HFF-Myc (cell line): ENCODE measurements around the gene FPR1.

Source experiments
- DNase-seq: peaks from one replicate; pipeline ENCODE4 v3.0.0-alpha.2; 2011; ENCODE audit warnings: low read depth; ENCODE audit errors: extremely low read depth
- H3K4me3 ChIP-seq: replicated peaks from 2 replicates; pipeline ENCODE4 v1.5.1; 2011; ENCODE audit warnings: low read depth, mild to moderate bottlenecking, control low read depth, low read length
- TF ChIP-seq, protein P1 (sequence below): IDR thresholded peaks from 2 replicates; pipeline ENCODE4 v1.5.1; 2012; ENCODE audit warnings: mild to moderate bottlenecking, low read depth, low read length, control low read depth; ENCODE audit errors: missing control alignments

Gene FPR1, protein sequence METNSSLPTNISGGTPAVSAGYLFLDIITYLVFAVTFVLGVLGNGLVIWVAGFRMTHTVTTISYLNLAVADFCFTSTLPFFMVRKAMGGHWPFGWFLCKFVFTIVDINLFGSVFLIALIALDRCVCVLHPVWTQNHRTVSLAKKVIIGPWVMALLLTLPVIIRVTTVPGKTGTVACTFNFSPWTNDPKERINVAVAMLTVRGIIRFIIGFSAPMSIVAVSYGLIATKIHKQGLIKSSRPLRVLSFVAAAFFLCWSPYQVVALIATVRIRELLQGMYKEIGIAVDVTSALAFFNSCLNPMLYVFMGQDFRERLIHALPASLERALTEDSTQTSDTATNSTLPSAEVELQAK

DNA sequence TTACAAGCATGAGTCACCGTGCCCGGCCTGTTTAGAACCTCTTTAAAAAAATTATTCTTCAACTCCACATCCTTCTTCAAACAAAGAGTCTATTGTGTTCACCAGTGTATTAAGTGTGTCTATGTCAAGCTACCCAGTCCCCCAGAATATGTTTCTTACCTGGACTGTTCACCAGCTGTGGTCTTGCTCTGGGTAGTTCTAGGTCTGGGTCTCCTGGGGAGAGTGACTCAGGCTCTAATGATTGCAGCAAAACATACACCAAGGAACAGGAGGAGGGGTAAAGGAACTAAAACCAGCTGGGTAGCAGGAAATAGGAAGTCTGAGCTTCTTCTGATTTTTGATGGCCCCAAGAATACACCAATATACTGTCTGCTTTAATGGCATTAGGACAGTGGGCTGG lies at the start of gene FPR1:
TSS of gene FPR1 (minus strand) at position 224 of the 400 bp plus-strand sequence. CDS start 4,884 bp downstream, outside the sequence.
- no peak for DNase-seq
- no peak within 1 kb of the TSS for H3K4me3 ChIP-seq
- TF ChIP-seq, protein P1, sequence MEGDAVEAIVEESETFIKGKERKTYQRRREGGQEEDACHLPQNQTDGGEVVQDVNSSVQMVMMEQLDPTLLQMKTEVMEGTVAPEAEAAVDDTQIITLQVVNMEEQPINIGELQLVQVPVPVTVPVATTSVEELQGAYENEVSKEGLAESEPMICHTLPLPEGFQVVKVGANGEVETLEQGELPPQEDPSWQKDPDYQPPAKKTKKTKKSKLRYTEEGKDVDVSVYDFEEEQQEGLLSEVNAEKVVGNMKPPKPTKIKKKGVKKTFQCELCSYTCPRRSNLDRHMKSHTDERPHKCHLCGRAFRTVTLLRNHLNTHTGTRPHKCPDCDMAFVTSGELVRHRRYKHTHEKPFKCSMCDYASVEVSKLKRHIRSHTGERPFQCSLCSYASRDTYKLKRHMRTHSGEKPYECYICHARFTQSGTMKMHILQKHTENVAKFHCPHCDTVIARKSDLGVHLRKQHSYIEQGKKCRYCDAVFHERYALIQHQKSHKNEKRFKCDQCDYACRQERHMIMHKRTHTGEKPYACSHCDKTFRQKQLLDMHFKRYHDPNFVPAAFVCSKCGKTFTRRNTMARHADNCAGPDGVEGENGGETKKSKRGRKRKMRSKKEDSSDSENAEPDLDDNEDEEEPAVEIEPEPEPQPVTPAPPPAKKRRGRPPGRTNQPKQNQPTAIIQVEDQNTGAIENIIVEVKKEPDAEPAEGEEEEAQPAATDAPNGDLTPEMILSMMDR: no peak

DNA sequence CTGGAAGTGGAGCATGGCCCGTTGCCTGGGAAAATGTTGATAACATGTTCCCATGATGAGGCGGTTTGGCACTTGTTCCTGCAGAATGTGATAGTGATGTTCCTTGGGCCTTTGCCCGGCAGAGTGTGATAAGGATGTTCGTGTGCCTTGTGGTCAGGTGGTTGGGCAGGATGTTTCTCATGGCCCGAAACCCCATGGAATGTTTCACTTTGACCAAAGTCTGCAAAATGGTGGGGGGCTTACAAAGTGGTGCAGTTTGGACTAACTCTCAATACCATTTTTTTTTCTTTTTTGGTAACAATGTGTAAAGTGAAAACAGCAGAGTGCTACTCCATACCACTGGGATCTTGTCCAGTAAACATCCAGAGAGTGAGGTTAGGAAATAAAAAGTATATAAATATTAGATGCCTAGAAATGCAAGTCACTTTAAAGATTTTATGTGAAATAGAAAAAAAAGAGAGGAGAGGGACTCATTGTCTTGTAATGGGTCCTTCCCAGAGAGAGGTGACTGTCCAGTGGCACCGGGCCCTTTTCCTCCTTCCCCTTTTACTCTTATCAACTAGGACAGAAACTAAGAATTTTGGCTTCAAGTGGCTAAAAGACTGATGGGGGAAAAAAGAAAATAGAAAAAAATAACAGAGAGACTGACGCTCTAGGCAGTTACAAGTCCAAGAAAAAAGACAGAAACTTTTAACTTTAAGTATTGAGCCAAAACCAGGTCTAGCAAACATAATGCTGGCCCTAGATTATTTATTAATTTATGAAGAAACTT lies 49.0 kb upstream of the FPR1 start:
- H3K4me3 ChIP-seq: no peak overlapping the region
- TF ChIP-seq, protein P1: no peak
- no peak for DNase-seq

DNA sequence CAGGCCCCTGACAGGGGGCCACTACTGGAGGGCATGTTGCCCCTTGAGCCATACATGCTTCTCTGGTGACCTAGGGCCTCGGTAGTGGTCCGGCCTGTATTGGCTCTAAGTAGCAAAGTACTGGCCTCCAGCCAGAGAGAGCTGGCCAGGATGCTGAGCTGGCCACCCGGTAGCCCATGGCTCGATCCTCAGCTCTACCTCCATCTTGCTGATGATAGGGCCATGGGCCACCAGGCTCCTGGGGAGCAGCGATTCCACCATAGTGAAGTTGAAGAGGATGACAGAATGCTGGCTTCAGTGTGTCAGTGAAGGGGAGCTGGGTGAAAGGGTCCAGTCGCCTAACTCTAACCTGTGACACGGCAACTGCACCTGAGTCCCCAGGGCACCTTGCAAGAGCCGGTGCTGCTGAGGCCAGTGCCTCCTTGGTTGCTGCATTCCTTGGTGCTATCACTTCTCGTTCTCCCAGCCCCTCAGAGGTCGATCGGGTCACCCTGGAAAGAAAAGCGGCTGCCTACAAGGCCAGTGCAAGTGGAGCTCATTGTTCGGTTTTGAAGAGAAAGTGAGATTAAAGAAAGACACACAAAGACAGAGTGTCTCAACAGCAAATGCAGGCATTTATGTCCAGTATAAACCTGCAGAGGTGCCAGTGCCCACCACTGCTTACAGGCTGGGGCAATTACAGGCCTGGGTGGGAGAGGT lies 48.2 kb upstream of the FPR1 start:
- TF ChIP-seq, protein P1: no peak
- H3K4me3 ChIP-seq: no peak overlapping the region

DNA sequence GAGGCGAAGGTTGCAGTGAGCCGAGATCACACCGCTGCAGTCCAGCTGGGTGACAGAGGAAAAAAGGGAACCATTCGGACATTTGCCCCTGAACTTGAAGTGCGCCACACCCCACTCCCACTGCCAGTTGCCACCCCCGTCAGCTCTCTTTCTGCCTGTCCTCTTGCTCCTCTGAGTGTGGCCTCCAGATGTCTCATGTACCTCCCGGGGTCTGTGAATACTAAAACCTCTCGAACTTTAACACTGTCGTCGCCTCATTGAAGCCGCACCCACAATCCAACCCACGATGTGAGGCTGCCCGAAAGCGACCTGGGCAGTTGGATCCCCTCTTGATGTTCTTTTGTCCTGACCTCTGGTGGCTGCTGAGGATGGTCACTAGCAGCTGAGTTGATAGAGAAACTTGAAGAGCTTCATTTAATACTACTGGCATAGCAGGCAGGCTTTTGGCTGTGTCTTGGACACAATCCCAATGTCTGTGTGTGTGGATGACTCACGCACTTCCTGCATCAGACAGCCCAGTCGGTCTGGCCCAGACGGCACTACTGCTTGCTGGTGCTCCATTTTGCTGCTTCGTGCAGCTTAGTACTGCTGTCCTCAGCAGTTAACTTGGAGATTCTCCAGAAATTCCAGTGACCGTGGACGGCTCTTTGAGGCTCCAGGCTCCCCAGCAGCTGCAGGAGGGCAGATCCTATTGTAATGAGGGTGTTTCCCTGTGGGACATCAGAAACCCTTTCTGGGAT lies 47.5 kb upstream of the FPR1 start:
- H3K4me3 ChIP-seq: no peak overlapping the region
- DNase-seq: peak; percentile 90
- TF ChIP-seq, protein P1: no peak

More for the DNA sequence above, 48.2 kb upstream of the FPR1 start:
- no peak for DNase-seq

DNA sequence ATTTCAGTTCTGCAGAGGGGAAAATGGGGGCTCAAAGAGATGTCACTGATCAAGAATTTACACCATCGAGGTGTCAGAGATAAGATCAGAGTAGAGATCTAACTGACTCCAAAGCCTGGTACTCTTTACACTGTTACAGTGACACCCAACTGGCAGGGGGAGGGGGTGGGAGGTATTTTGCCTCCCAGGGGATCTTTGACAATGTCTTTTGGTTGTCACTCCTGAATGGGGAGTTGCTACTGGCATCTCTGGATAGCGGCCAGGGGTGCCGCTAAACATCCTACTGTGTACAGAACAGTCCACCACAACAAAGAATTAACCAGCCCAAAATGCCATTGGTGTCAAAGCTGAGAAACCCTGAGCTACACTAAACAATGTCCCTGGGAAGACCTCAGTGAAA lies 46.4 kb upstream of the FPR1 start:
- TF ChIP-seq, protein P1: no peak
- no peak overlapping the region for H3K4me3 ChIP-seq
- DNase-seq: no peak

DNA sequence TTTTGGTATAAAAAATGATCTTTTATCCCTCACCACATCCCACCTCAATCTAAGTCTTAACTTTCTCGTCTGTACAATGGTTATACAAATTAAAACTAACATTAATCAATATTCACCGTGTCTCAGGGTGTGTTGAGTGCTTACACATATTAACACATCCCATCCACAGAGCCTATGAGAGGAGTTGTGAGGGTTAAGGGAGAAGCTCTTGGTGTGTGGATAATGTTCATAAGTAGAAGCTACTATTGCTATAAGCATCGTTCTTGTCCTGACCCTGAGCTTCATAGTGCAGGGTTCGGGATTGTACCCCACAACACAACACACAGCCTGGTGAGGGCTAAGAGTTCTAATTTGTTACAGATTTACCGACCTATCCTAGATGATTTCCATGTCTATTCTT lies 45.8 kb upstream of the FPR1 start:
- no peak overlapping the region for H3K4me3 ChIP-seq
- DNase-seq: no peak
- TF ChIP-seq, protein P1: no peak
